NCI-H2227 treated with DMSO at 0.1 percent for 48 hours (cell line): ENCODE data around the gene PGGHG.
"Not testable (repeated sequence)": the region's sequence is repeated elsewhere in the genome, so short reads cannot be mapped to it uniquely, and the experiment has no call there.

Experiments used
- DNase-seq: peaks from one replicate; lab custom pipeline; 2025; lab: John Stamatoyannopoulos, UW

The PGGHG gene

DNA sequence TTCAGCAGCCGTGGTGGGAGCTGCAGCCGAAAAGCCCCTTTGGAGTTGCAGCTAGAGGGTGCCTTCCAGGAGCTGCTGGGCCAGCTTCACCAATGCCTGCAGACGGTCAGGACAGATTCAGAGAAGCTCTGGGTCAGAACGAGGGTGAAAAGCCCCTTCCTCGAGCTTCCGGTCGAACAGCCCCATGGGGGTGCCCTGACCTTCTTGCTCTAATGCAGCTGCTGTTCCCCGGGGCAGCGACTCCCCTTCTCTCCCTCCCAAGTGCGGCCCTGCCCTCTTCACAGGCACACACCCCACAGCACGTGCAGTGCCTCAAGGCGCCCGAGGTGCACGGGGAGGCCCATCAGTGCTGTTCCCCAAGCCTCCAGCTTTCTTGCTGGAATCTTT is 41.4 kb downstream of the PGGHG start:
- DNase-seq: no peak

GRCh38 chr11:330694-331357 is 41.9 kb downstream of the PGGHG start:
- DNase-seq: no peak

GRCh38 chr11:331358-332060 is 42.6 kb downstream of the PGGHG start:
- no peak for DNase-seq

DNA sequence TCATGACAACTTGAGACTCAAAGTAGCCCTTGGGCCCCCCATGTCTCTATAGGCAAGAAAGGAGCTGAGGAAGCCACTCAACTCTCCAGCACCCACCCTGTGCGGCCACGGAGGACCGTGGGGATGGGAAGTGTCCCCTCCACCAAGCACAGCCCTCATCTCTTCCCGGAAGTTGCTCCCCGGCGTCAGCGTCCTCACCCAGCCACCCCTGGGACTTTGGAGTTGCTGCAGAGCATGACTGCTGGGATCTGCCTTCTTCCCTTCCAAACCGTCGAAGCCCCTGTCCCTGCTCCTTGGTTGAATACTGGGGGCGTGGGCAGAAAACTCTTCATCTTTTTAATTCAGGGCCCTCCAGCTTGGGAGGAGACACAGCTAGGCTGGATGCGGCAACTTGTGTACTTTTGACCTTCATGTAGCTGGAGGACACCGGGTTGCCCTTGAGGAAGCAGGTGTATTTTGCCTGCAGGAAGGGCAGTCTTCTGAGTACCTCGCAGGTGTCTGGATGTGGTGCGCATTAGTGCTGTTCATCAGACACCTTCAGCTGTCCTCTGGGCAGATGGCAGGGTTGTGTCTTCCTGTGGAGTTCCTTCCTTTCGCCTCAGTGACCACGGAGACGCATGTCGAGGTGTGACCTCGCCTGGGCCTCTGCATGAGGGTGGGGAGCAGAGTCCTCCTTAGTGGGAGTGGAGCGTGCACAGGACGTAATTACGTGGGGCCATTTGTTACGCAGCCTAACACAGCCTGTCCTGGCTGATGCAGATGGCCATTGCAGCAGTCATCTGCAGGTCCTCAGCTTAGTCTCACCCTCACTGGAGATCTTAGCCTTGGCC is 43.9 kb downstream of the PGGHG start:
- no peak for DNase-seq

GRCh38 chr11:333616-334263 is 44.8 kb downstream of the PGGHG start:
- DNase-seq: not testable (repeated sequence)

DNA sequence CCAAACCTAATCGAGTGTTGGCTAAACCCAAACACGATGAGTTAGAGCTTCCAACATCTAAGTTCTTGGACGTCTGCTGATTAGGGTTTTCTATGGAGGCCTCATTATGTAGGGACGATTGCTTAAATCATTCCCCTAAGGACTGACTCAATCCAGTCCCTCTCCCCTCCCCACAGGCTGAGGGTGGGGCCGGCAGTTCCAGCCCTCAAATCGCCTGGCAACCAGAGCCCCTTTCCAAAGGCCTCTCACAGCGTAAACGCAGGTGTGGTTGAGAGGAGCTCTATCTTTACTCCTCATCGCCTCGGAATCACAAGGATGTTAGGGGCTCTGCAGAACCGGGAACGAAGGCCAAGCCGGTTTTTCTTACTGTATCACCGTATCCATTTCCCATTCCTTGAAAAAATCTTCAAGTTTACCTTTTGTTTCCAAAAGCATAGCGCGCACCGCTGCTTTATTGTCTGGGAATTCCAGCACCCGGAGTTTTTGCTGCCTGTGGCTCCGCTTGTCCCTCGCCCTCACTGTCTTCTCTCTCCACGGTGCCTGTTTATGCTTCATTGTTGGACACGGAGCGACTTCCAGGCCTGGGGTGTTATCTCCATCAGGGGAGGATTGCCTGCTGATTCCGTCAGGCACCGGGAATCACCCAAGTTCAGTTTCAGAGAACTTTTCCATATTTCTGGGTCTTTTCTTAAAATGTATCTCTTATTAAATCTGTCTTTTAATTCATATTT is 45.5 kb downstream of the PGGHG start:
- no peak for DNase-seq

- no peak for DNase-seq
Observed at GRCh38 chr11:335779-336658, 47.1 kb downstream of the PGGHG start.

GRCh38 chr11:336659-337198 is 47.8 kb downstream of the PGGHG start:
- DNase-seq: no peak

DNA sequence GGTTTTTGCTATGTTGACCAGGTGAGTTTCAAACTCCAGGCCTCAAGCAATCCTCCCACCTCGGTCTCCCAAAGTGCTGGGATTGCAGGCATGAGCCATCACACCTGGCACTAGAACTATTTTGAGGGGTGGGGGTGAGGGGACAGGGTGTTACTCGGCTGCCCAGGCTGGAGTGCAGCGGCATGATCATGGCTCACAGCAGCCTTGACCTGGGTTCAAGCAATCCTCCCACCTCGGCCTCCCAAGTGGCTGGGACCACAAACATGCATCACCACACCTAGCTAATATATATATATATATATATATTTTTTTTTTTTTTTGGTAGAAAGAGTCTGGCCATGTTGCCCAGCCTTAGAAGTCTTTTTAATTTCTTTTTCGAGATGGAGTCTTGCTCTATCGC is 48.8 kb downstream of the PGGHG start:
- DNase-seq: no peak

- DNase-seq: no peak
Observed at GRCh38 chr11:339963-340362, 51.0 kb downstream of the PGGHG start.

DNA sequence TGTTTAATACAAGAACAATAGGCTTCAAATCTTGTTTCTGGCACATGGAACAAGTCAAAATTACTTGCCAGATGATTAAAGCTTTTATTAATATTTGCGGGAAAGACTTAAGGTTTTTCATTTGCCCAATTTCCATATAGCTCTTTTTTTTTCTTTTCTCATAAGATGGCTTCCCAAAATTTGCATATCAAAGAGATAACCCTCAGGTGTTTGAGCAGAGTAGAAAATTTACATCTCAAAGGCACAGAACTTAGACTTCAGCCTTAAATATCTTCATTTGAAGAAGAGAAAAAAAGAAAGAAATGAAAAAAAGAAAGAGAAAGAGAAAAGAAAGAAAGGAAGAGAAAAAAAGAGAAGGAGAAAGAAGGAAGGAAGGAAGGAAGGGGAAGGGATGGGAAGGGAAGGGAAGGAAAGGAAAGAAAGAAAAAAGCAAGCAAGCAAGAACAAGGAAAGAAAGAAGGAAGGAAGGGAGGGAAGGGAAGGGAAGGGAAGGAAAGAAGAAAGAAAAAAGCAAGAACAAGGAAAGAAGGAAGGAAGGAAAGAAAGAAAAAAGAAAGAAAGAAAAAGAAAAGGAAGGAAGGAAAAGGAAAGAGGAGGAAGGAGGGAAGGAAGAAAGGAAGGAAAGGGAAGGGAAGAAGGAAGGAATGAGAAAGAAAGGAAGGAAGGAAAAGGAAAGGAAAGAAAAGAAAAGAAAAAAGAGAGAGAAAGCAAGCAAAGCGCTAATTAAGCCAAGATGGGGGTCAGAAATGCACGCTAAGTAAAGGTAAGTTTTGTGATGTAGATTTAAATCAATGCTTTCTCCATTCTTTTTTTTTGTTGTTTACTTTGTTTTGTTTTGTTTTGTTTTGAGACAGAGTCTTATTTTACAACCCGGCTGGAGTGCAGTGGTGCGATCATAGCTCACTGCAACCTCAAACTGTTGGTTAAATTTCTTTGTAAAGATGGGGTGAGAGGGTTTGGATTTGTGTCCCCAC is 51.9 kb downstream of the PGGHG start:
- DNase-seq: no peak

DNA sequence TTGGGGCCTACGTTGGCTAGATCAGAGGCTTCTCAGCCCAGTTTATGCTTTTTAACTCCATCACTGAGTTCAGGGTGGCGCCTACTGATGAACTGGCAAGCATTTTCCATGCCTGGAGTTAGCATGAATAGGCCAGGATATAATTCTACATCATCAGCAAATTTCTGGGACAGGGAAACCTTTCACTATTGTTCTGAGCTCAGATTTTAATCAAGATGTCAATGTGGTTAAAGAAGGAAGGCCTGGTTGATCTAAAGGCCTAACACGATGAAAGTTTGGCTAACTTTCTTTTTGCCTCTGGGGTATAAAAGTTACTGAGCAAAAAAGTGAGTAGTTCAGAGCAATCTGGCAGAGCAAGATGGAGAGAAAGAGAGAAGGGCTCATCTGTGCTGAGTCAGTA is 53.4 kb downstream of the PGGHG start:
- DNase-seq: no peak

DNA sequence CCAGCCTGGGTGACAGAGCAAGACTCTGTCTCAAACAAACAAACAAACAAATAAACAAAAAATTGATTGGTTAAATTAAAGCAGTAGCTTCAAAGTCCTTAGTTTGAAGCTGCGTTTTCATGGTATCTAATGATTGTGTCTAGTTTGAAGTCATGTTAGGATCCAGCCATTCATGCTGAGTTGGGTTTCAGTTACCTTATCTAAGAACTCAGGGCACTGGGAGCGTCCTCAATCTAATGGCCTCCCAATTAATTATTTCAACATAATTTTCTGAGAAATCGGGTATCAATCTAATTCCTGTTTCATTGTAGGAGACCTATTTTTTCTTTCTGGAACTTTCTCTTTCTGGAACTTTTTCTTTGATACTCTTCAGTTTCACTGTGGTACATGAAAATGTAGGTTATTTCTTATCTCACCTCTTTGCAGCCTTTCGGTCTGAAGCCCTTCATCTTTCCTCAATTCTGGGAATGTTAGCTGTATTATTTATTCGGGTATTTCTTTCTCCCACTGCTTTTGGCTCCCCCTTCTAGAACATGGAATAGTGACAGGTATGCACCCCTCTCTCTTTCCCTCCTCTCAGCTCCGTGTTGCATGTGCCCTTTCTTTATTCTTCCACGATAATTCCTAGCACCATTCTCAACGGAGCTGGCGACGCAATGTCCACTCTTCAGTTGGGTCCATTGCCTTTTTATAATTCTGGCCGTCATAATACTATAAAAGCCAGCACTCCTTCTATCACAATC is 56.1 kb downstream of the PGGHG start:
- DNase-seq: no peak
